ENCODE data around the gene MAPKAP1. TPM values are rescaled to one million over a fixed set of nuclear protein-coding genes. Genes with fewer than 3 reads are reported as not detected.

MAPKAP1 gene
- total RNA-seq, 2 experiments from 2014 or later, result 66.2 to 78.8 TPM

GRCh38 chr9:125549039-125549438, 158.0 kb downstream of the MAPKAP1 start:
- ChIA-PET CTCF (ENCODE audit: unreplicated experiment) (no interaction called here), POLR2A (interaction anchor here (1.0 kb wide), 1 partner anchor 46 kb away, joined by 3 read pairs; no protein-coding TSS in a partner anchor)
- intact Hi-C loops (cut with micrococcal nuclease; ENCODE audit: unreplicated experiment), result no loop called here
- Histone ChIP-seq H2AFZ (ENCODE audit: low read length) (no peak overlapping the region), H3K4me1 (ENCODE audit: insufficient read depth, low read length, poor library complexity, severe bottlenecking) (no peaks in the 10 kb centered on the region), H3K79me2 (ENCODE audit: insufficient read depth, low read depth, low read length) (no peaks in the 10 kb centered on the region), H3K9me3 (ENCODE audit: low read length) (no peaks in the 10 kb centered on the region), H3K4me2 (ENCODE audit: low read length) (no peak overlapping the region), H4K20me1 (ENCODE audit: insufficient read depth, low read length) (0 out of 2 replicates have a peak, but pooled peaks cover 3% of the 10 kb centered on the region), H3K36me3 (ENCODE audit: insufficient read depth, low read length) (no peaks in the 10 kb centered on the region), H3K27ac (ENCODE audit: low read depth, low read length, poor library complexity, severe bottlenecking) (no peak overlapping the region), H3K4me3 (ENCODE audit: low read depth, low read length, poor library complexity, severe bottlenecking) (no peak overlapping the region), H3K9me2 (ENCODE audit: insufficient read depth, low read length) (no peaks in the 10 kb centered on the region)
- BruUV-seq (replicated peaks), result no TSS peak
- no peak for TF ChIP-seq CTCF (conservative IDR thresholded peaks at IDR 0.05; ENCODE audit: low read length)
- no peak for TF ChIP-seq EZH2phosphoT487 (IDR thresholded peaks at IDR 0.05; ENCODE audit: borderline replicate concordance, low read depth, low read length)
- DNase-seq (ENCODE audit: low spot score), result no peak

GRCh38 chr9:125548141-125548540, 158.9 kb downstream of the MAPKAP1 start:
- H3K4me2 ChIP-seq (ENCODE audit: low read length), result no peak overlapping the region
- no peak for TF ChIP-seq CTCF (conservative IDR thresholded peaks at IDR 0.05; ENCODE audit: low read length)
- no peak for TF ChIP-seq EZH2phosphoT487 (IDR thresholded peaks at IDR 0.05; ENCODE audit: borderline replicate concordance, low read depth, low read length)
- intact Hi-C loops (cut with micrococcal nuclease; ENCODE audit: unreplicated experiment), result no loop called here
- H3K9me3 ChIP-seq (ENCODE audit: low read length), result no peaks in the 10 kb centered on the region
- no peak for DNase-seq (ENCODE audit: low spot score)
- no peak overlapping the region for H3K27ac ChIP-seq (ENCODE audit: low read depth, low read length, poor library complexity, severe bottlenecking)
- no peak overlapping the region for H2AFZ ChIP-seq (ENCODE audit: low read length)
- no peaks in the 10 kb centered on the region for H3K9me2 ChIP-seq (ENCODE audit: insufficient read depth, low read length)
- H3K4me3 ChIP-seq (ENCODE audit: low read depth, low read length, poor library complexity, severe bottlenecking), result no peak overlapping the region
- 0 out of 2 replicates have a peak, but pooled peaks cover 3% of the 10 kb centered on the region for H4K20me1 ChIP-seq (ENCODE audit: insufficient read depth, low read length)
- BruUV-seq (replicated peaks), result no TSS peak
- H3K36me3 ChIP-seq (ENCODE audit: insufficient read depth, low read length), result no peaks in the 10 kb centered on the region
- ChIA-PET POLR2A (interaction anchor here (0.6 kb wide), 1 partner anchor 493 kb away, joined by 3 read pairs; no protein-coding TSS in a partner anchor), CTCF (ENCODE audit: unreplicated experiment) (no interaction called here)
- H3K4me1 ChIP-seq (ENCODE audit: insufficient read depth, low read length, poor library complexity, severe bottlenecking), result no peaks in the 10 kb centered on the region
- no peaks in the 10 kb centered on the region for H3K79me2 ChIP-seq (ENCODE audit: insufficient read depth, low read depth, low read length)

GRCh38 chr9:125547368-125547767, 159.6 kb downstream of the MAPKAP1 start:
- H3K4me1 ChIP-seq (ENCODE audit: insufficient read depth, low read length, poor library complexity, severe bottlenecking), result no peaks in the 10 kb centered on the region
- POLR2A ChIA-PET, result interaction anchor here (0.6 kb wide), 1 partner anchor 494 kb away, joined by 3 read pairs; no protein-coding TSS in a partner anchor

More at GRCh38 chr9:125547368-125547767, 159.6 kb downstream of the MAPKAP1 start:
- BruUV-seq (replicated peaks), result no TSS peak
- Histone ChIP-seq H4K20me1 (ENCODE audit: insufficient read depth, low read length) (0 out of 2 replicates have a peak, but pooled peaks cover 3% of the 10 kb centered on the region), H3K27ac (ENCODE audit: low read depth, low read length, poor library complexity, severe bottlenecking) (no peak overlapping the region), H3K36me3 (ENCODE audit: insufficient read depth, low read length) (no peaks in the 10 kb centered on the region), H3K9me3 (ENCODE audit: low read length) (no peaks in the 10 kb centered on the region), H3K79me2 (ENCODE audit: insufficient read depth, low read depth, low read length) (no peaks in the 10 kb centered on the region), H3K4me2 (ENCODE audit: low read length) (no peak overlapping the region), H2AFZ (ENCODE audit: low read length) (no peak overlapping the region), H3K4me3 (ENCODE audit: low read depth, low read length, poor library complexity, severe bottlenecking) (no peak overlapping the region), H3K9me2 (ENCODE audit: insufficient read depth, low read length) (no peaks in the 10 kb centered on the region)
- intact Hi-C loops (cut with micrococcal nuclease; ENCODE audit: unreplicated experiment), result no loop called here
- no peak for DNase-seq (ENCODE audit: low spot score)
- TF ChIP-seq EZH2phosphoT487 (IDR thresholded peaks at IDR 0.05; ENCODE audit: borderline replicate concordance, low read depth, low read length), result no peak
- no peak for TF ChIP-seq CTCF (conservative IDR thresholded peaks at IDR 0.05; ENCODE audit: low read length)
- CTCF ChIA-PET (ENCODE audit: unreplicated experiment), result no interaction called here
